ENCODE data around the gene NELFB.

NELFB gene

GRCh38 chr9:137270929-137271695, 16.0 kb downstream of the NELFB start:
- no peak for DNase-seq

GRCh38 chr9:137271696-137272076, 16.6 kb downstream of the NELFB start:
- no peak for DNase-seq

- no peak for DNase-seq
Observed at GRCh38 chr9:137272241-137273094, 17.3 kb downstream of the NELFB start.

- no peak for DNase-seq
Observed at GRCh38 chr9:137273095-137273490, 18.0 kb downstream of the NELFB start.

- DNase-seq = no peak
Observed at GRCh38 chr9:137273611-137274320, 18.6 kb downstream of the NELFB start.

- no peak for DNase-seq
Observed at GRCh38 chr9:137275203-137275587, 20.1 kb downstream of the NELFB start.

- no peak for DNase-seq
Observed at GRCh38 chr9:137275588-137276472, 20.7 kb downstream of the NELFB start.

- DNase-seq = peak; percentile 65
Observed at GRCh38 chr9:137276473-137277328, 21.6 kb downstream of the NELFB start.

- DNase-seq = peak; percentile 65
Observed at GRCh38 chr9:137277329-137278041, 22.4 kb downstream of the NELFB start, which contains the start of gene TOR4A. TSS of gene TOR4A (plus strand) at chr9:137277726. CDS start at chr9:137278690, 964 bp downstream.

- DNase-seq = no peak
Observed at GRCh38 chr9:137278061-137278701, 23.1 kb downstream of the NELFB start.

GRCh38 chr9:137278721-137279711, 23.9 kb downstream of the NELFB start:
- no peak for DNase-seq

- DNase-seq = no peak
Observed at GRCh38 chr9:137279741-137280473, 24.8 kb downstream of the NELFB start.

GRCh38 chr9:137280474-137281344, 25.6 kb downstream of the NELFB start:
- DNase-seq = no peak

- no peak for DNase-seq
Observed at GRCh38 chr9:137281345-137282116, 26.4 kb downstream of the NELFB start.

GRCh38 chr9:137286975-137287383, 31.9 kb downstream of the NELFB start:
- DNase-seq = peak; percentile 17

GRCh38 chr9:137293094-137293481, 38.0 kb downstream of the NELFB start:
- DNase-seq = no peak
